ENCODE measurements around the gene SESTD1. TPM values are rescaled to one million over a fixed set of nuclear protein-coding genes. Genes with fewer than 3 reads are reported as not detected.

Gene SESTD1
- total and polyA plus RNA-seq, 2 of the 4 experiments (the other 2 are of a cell fraction): 8.4 to 12.7 TPM

GRCh38 chr2:179268277-179268925, 3.8 kb upstream of the SESTD1 start:
- no peak overlapping the region for H2BK15ac ChIP-seq (ENCODE audit: low read depth, low read length)
- no peak overlapping the region for H3K23ac ChIP-seq (ENCODE audit: low read depth, low read length)
- peaks cover 0 to 6% of the 10 kb centered on the region in 2 experiments; a peak in 2 of 4 replicates for H3K79me1 ChIP-seq (ENCODE audit: low read depth in 1 of 2, low read length in 2 of 2)
- no peak overlapping the region for H3K4ac ChIP-seq (ENCODE audit: low read depth, low read length)
- H4K5ac ChIP-seq (ENCODE audit: low read depth, low read length): no peak overlapping the region
- H4K20me1 ChIP-seq (ENCODE audit: insufficient read depth, low read length): no peaks in the 10 kb centered on the region; the same call in 1 of the 2 replicates
- H2AK5ac ChIP-seq (ENCODE audit: low read depth, low read length): no peak overlapping the region
- ATAC-seq (ENCODE audit: low read depth) (no peak), DNase-seq (peak; percentile 49)
- no peaks in the 10 kb centered on the region for H3K27me3 ChIP-seq (ENCODE audit: control insufficient read depth, insufficient read depth, low read length)
- H3K36me3 ChIP-seq (ENCODE audit: control insufficient read depth, insufficient read depth, low read length): no peaks in the 10 kb centered on the region
- no peak overlapping the region for H3K56ac ChIP-seq (ENCODE audit: extremely low read depth, insufficient read depth, low read length)
- no peak overlapping the region for H3K27ac ChIP-seq (ENCODE audit: insufficient read depth, low read length)
- no peak overlapping the region for H3K18ac ChIP-seq (ENCODE audit: low read depth, low read length)
- no peaks in the 10 kb centered on the region for H3K9me3 ChIP-seq (ENCODE audit: control insufficient read depth, insufficient read depth, low read length)
- H3K9ac ChIP-seq (ENCODE audit: low read depth, low read length): no peak overlapping the region
- H3K14ac ChIP-seq (replicated peaks; ENCODE audit: low read depth, low read length): no peak overlapping the region
- H2AFZ ChIP-seq (replicated peaks; ENCODE audit: low read length, poor library complexity): no peak overlapping the region
- intact Hi-C loops (cut with micrococcal nuclease): no loop called here
- no peak overlapping the region for H4K8ac ChIP-seq (ENCODE audit: low read depth in 2 of 2, low read length in 2 of 2)
- no peak overlapping the region for H2BK5ac ChIP-seq (ENCODE audit: low read depth, low read length, poor library complexity, severe bottlenecking)
- H3K4me3 ChIP-seq (ENCODE audit: insufficient read depth, low read depth, low read length): no peak overlapping the region
- H3K4me1 ChIP-seq (ENCODE audit: control insufficient read depth, insufficient read depth, low read length): peaks cover 8% of the 10 kb centered on the region
- dilution Hi-C loops (cut with HindIII; ENCODE audit: low sequenced_read_pairs, unreplicated experiment): no loop called here
- 0 out of 2 replicates have a peak, but pooled peaks cover 2% of the 10 kb centered on the region for H3K9me1 ChIP-seq (ENCODE audit: insufficient read depth, low read length)
- no peak overlapping the region for H3K4me2 ChIP-seq (ENCODE audit: low read depth, low read length)
- in situ Hi-C loops (cut with MboI; ENCODE audit: low sequenced_read_pairs): no loop called here
- H2AK9ac ChIP-seq (replicated peaks; ENCODE audit: low read depth, low read length, poor library complexity): no peak overlapping the region
- TF ChIP-seq RAD21 (IDR thresholded peaks at IDR 0.05; ENCODE audit: low read length): no peak
- no peak for TF ChIP-seq NFE2L2 (IDR thresholded peaks at IDR 0.05; ENCODE audit: low read depth, low read length)
- no peak for TF ChIP-seq POLR2A (IDR thresholded peaks at IDR 0.05; ENCODE audit: low read depth, low read length)
- no peak for TF ChIP-seq SMC3 (IDR thresholded peaks at IDR 0.05; ENCODE audit: low read depth, low read length)
- no peak for TF ChIP-seq RFX5 (IDR thresholded peaks at IDR 0.05; ENCODE audit: low read depth, low read length)
- TF ChIP-seq CEBPB (IDR thresholded peaks at IDR 0.05; ENCODE audit: low read depth, low read length): no peak
- no peak for TF ChIP-seq USF2 (IDR thresholded peaks at IDR 0.05; ENCODE audit: low read depth, low read length)
- TF ChIP-seq BHLHE40 (IDR thresholded peaks at IDR 0.05; ENCODE audit: low read depth, low read length): no peak
- TF ChIP-seq, protein P1, sequence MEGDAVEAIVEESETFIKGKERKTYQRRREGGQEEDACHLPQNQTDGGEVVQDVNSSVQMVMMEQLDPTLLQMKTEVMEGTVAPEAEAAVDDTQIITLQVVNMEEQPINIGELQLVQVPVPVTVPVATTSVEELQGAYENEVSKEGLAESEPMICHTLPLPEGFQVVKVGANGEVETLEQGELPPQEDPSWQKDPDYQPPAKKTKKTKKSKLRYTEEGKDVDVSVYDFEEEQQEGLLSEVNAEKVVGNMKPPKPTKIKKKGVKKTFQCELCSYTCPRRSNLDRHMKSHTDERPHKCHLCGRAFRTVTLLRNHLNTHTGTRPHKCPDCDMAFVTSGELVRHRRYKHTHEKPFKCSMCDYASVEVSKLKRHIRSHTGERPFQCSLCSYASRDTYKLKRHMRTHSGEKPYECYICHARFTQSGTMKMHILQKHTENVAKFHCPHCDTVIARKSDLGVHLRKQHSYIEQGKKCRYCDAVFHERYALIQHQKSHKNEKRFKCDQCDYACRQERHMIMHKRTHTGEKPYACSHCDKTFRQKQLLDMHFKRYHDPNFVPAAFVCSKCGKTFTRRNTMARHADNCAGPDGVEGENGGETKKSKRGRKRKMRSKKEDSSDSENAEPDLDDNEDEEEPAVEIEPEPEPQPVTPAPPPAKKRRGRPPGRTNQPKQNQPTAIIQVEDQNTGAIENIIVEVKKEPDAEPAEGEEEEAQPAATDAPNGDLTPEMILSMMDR (conservative IDR thresholded peaks at IDR 0.05; ENCODE audit: low read depth, low read length): no peak
- no peak for TF ChIP-seq CHD1 (IDR thresholded peaks at IDR 0.05; ENCODE audit: low read depth, low read length)
- TF ChIP-seq MAFK (IDR thresholded peaks at IDR 0.05; ENCODE audit: low read depth, low read length): no peak
- no peak for TF ChIP-seq FOS (IDR thresholded peaks at IDR 0.05; ENCODE audit: low read depth, low read length)
- TF ChIP-seq MAZ (IDR thresholded peaks at IDR 0.05; ENCODE audit: borderline replicate concordance, low read depth, low read length): no peak
- no peak for TF ChIP-seq MXI1 (IDR thresholded peaks at IDR 0.05; ENCODE audit: borderline replicate concordance, low read depth, low read length)
- WGBS, 2 experiments (ENCODE audit: extremely low coverage in 2 of 2, insufficient read length in 1 of 2): no CpG with 5 or more reads among the region's 1 CpG
- H2BK20ac ChIP-seq (ENCODE audit: low read depth, low read length): no peak overlapping the region
- H4K91ac ChIP-seq (ENCODE audit: insufficient read depth, low read depth, low read length): no peak overlapping the region
- POLR2A ChIA-PET (ENCODE audit: unreplicated experiment): no interaction called here
- H2BK120ac ChIP-seq (ENCODE audit: low read depth, low read length): no peak overlapping the region
- BruUV-seq (replicated peaks): no TSS peak
- CTCF ChIA-PET: interaction anchor here (0.6 kb wide), 3 partner anchors 52 to 103 kb away, joined by 3 to 4 read pairs (median 3); no protein-coding TSS in a partner anchor
